Measurements from ENCODE around the gene CYP27A1. TPM values are rescaled to one million over a fixed set of nuclear protein-coding genes. Genes with fewer than 3 reads are reported as not detected.

CYP27A1 gene
- total RNA-seq, 1 donor from 2014 or later, result 30.0 TPM

DNA sequence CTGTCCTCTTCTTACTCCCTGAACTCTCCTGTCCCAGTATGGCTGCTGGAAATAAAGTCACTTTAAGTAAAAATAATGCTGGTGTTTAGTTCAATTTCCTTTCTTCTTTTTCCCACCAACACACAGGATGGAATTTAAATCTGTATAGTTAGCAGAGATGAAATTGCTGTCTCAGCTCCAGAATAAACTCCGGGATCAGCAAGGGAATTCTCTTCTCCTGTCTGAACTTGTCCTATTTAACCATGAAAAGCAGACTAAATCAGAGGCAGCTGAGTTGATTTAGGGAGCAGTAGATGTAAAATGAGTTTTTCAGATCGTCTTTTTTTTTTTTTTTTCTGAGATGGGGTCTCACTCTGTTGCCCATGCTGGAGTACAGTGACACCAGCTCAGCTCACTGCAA is 45.4 kb upstream of the CYP27A1 start:
- intact Hi-C loops (cut with DNase I), result no loop called here
- Histone ChIP-seq H3K36me3 (peaks cover 0 to 39% of the 10 kb centered on the region in 2 donors), H3K9me3 (no peaks in the 10 kb centered on the region), H3K4me1 (peaks cover 27% of the 10 kb centered on the region), H3K27me3 (no peaks in the 10 kb centered on the region), H3K27ac (no peak overlapping the region), H3K4me3 (no peak overlapping the region)
- TF ChIP-seq POLR2A (IDR thresholded peaks at IDR 0.05), result no peak
- no peak for DNase-seq (ENCODE audit: extremely low spot score in 2 of 2)

DNA sequence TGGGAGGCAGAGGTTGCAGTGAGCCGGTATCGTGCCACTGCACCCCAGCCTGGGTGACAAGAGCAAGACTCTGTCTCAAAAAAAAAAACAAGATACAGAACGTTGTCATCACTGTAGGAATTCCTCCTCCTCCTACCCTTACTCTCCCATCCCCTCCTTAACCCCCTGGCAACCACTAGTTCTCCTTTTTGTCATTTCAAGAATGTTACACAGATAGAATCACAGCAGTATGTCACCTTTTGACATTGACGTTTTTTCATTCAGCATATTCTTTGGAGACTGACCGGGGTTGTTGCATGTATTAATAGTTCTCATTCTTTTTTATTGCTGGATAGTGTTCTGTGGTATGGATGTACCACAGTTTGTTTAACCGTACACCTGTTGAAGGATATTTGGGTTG is 38.9 kb upstream of the CYP27A1 start:
- intact Hi-C loops (cut with DNase I), result no loop called here
- Histone ChIP-seq H3K27ac (no peak overlapping the region), H3K4me1 (no peaks in the 10 kb centered on the region), H3K27me3 (no peaks in the 10 kb centered on the region), H3K9me3 (no peaks in the 10 kb centered on the region), H3K4me3 (no peak overlapping the region), H3K36me3 (peaks cover 0 to 55% of the 10 kb centered on the region in 2 donors)
- DNase-seq (ENCODE audit: extremely low spot score in 2 of 2), result no peak
- TF ChIP-seq POLR2A (IDR thresholded peaks at IDR 0.05) (no peak), POLR2AphosphoS5 (IDR thresholded peaks at IDR 0.05; ENCODE audit: insufficient read depth in 1 of 2, low read depth in 1 of 2) (no peak)
- TF ChIP-seq, protein P1, sequence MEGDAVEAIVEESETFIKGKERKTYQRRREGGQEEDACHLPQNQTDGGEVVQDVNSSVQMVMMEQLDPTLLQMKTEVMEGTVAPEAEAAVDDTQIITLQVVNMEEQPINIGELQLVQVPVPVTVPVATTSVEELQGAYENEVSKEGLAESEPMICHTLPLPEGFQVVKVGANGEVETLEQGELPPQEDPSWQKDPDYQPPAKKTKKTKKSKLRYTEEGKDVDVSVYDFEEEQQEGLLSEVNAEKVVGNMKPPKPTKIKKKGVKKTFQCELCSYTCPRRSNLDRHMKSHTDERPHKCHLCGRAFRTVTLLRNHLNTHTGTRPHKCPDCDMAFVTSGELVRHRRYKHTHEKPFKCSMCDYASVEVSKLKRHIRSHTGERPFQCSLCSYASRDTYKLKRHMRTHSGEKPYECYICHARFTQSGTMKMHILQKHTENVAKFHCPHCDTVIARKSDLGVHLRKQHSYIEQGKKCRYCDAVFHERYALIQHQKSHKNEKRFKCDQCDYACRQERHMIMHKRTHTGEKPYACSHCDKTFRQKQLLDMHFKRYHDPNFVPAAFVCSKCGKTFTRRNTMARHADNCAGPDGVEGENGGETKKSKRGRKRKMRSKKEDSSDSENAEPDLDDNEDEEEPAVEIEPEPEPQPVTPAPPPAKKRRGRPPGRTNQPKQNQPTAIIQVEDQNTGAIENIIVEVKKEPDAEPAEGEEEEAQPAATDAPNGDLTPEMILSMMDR (IDR thresholded peaks at IDR 0.05), result no peak

DNA sequence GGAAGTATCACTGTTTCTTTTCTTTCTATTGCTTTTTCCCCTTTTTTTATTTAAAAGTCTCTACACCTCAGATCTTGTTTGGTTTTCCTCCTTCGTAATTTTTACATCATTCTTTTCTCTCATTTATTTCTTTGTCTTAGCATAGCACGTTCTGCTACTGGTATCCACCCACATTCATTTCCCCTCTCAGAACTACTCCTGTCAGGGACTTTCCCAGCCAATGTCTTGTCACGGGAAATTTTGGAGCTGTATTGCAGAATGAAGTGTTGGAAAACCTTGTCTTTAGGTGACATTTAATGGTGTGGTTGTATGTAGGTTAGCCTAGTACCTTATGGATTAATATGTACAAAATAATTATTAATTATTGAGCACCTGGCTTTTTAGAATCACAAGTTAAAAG is 37.3 kb upstream of the CYP27A1 start:
- no peak for DNase-seq (ENCODE audit: extremely low spot score in 2 of 2)
- H3K4me3 ChIP-seq, result no peak overlapping the region
- TF ChIP-seq POLR2AphosphoS5 (IDR thresholded peaks at IDR 0.05; ENCODE audit: insufficient read depth in 1 of 2, low read depth in 1 of 2) (no peak), POLR2A (IDR thresholded peaks at IDR 0.05) (no peak)
- TF ChIP-seq, protein P1 (IDR thresholded peaks at IDR 0.05), result no peak
- H3K9me3 ChIP-seq, result no peaks in the 10 kb centered on the region
- intact Hi-C loops (cut with DNase I), result no loop called here
- no peaks in the 10 kb centered on the region for H3K4me1 ChIP-seq
- no peaks in the 10 kb centered on the region for H3K27me3 ChIP-seq
- H3K36me3 ChIP-seq, result peaks cover 0 to 56% of the 10 kb centered on the region in 2 donors
- H3K27ac ChIP-seq, result no peak overlapping the region

DNA sequence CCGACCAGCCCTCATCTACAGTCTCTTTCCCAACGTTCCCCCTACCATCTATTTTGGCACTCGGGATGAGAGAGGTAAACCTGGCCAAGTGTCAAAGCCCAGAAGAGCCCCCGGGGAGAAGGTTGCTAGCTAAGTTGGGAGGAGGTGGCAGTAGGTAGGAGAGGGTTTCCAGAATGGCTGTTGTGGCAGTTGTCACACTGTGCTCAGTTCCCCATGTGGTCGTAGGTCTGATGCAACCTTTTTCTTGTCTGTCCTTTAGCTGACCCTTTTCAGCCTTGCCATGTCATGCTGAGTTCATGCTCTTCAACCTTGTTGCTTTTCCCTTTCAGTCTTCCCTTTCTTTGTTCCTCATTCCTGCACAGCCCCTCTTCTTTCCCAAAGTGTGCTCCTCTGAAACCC is 36.8 kb upstream of the CYP27A1 start:
- TF ChIP-seq, protein P1 (IDR thresholded peaks at IDR 0.05), result no peak
- no peak for TF ChIP-seq POLR2AphosphoS5 (IDR thresholded peaks at IDR 0.05; ENCODE audit: insufficient read depth in 1 of 2, low read depth in 1 of 2)
- TF ChIP-seq POLR2A (IDR thresholded peaks at IDR 0.05), result no peak
- DNase-seq (ENCODE audit: extremely low spot score in 2 of 2), result peak in 1 of 2 donors; percentile 62

DNA sequence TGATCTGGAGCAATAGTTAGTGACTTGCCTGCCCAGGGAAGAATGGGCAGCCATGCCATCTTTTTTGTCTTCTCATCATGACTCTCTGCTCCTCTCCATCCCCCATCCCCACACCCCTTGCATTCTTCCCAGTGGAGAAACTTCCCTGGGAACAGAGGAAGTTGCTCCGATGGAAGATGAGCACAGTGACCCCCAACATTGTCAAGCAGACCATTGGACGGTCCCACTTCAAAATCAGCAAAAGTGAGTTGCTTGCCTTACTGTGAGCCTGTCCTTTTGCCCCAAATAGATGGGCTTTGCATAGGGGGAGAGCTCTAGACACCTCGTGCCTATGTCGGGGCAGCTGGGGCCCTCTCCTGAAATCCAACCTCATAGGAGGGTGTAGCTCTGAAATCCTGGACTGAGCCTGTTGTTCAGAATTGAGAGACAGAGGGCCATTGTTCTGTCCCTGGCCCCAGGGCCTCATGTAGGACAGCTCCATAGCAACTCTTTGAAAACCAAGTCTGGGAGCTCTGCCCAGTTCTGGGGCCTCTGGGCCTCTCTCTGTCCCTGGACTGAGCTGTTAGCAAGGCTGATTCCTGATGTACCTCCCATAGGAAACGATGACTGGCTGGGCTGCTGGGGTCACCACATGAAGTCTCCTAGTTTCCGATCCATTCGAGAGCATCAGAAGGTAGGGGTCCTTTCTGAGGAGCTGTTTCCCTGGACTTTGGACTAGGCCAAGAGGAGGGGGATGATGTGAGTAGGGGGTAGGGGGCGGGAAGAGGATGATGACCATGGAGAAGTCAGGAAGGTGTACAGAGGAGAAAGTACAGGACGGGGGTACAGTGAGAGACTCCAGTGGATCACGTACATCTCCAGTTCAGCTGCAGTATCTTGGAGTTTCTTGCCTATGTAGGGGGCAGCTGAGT is 36.1 kb upstream of the CYP27A1 start:
- no peak overlapping the region for H3K27ac ChIP-seq
- intact Hi-C loops (cut with DNase I), result no loop called here

More for the DNA sequence above, 36.8 kb upstream of the CYP27A1 start:
- Histone ChIP-seq H3K9me3 (no peaks in the 10 kb centered on the region), H3K4me1 (no peaks in the 10 kb centered on the region), H3K36me3 (peaks cover 3 to 56% of the 10 kb centered on the region in 2 donors), H3K27me3 (no peaks in the 10 kb centered on the region), H3K27ac (no peak overlapping the region), H3K4me3 (no peak overlapping the region)
- intact Hi-C loops (cut with DNase I), result no loop called here

More for the DNA sequence above, 36.1 kb upstream of the CYP27A1 start:
- Histone ChIP-seq H3K36me3 (peaks cover 3 to 50% of the 10 kb centered on the region in 2 donors), H3K4me1 (no peaks in the 10 kb centered on the region), H3K9me3 (no peaks in the 10 kb centered on the region), H3K27me3 (no peaks in the 10 kb centered on the region), H3K4me3 (no peak overlapping the region)
- no peak for TF ChIP-seq POLR2AphosphoS5 (IDR thresholded peaks at IDR 0.05; ENCODE audit: insufficient read depth in 1 of 2, low read depth in 1 of 2)
- TF ChIP-seq POLR2A (IDR thresholded peaks at IDR 0.05), result no peak
- TF ChIP-seq, protein P1 (IDR thresholded peaks at IDR 0.05), result no peak
- peak in 1 of 2 donors; percentile 67 for DNase-seq (ENCODE audit: extremely low spot score in 2 of 2)

Measured in vagina (tissue), 2 donors.